Measurements from ENCODE around the gene ABLIM1. TPM values are rescaled to one million over a fixed set of nuclear protein-coding genes. Genes with fewer than 3 reads are reported as not detected.

The ABLIM1 gene
- total RNA-seq, 1 donor from 2014 or later = 35.8 TPM

- Mint-ChIP-seq H3K9me3 (no peaks in the 10 kb centered on the region), H3K36me3 (ENCODE audit: low read depth) (peaks cover 19% of the 10 kb centered on the region), H3K27me3 (ENCODE audit: low read depth) (no peaks in the 10 kb centered on the region), H3K4me1 (peaks cover 58% of the 10 kb centered on the region), H3K4me3 (no peak overlapping the region), H3K27ac (ENCODE audit: unreplicated experiment) (no peak overlapping the region)
- TF ChIP-seq CTCF (conservative IDR thresholded peaks at IDR 0.05) = no peak
- DNase-seq (ENCODE audit: low read depth, low spot score) = no peak
Observed at GRCh38 chr10:114486938-114487814, 170.9 kb downstream of the ABLIM1 start.

- no peak for DNase-seq (ENCODE audit: low read depth, low spot score)
- no peak overlapping the region for H3K4me3 Mint-ChIP-seq
- TF ChIP-seq CTCF (conservative IDR thresholded peaks at IDR 0.05) = no peak
- peaks cover 50% of the 10 kb centered on the region for H3K4me1 Mint-ChIP-seq
- no peaks in the 10 kb centered on the region for H3K27me3 Mint-ChIP-seq (ENCODE audit: low read depth)
- H3K9me3 Mint-ChIP-seq = no peaks in the 10 kb centered on the region
- H3K36me3 Mint-ChIP-seq (ENCODE audit: low read depth) = peaks cover 19% of the 10 kb centered on the region
- no peak overlapping the region for H3K27ac Mint-ChIP-seq (ENCODE audit: unreplicated experiment)
Observed at GRCh38 chr10:114485696-114486400, 172.2 kb downstream of the ABLIM1 start.

GRCh38 chr10:114483575-114483974, 174.5 kb downstream of the ABLIM1 start:
- H3K27me3 Mint-ChIP-seq (ENCODE audit: low read depth) = no peaks in the 10 kb centered on the region
- DNase-seq (ENCODE audit: low read depth, low spot score) = no peak
- peaks cover 17% of the 10 kb centered on the region for H3K36me3 Mint-ChIP-seq (ENCODE audit: low read depth)
- H3K4me1 Mint-ChIP-seq = peaks cover 32% of the 10 kb centered on the region
- H3K4me3 Mint-ChIP-seq = no peak overlapping the region
- no peaks in the 10 kb centered on the region for H3K9me3 Mint-ChIP-seq
- no peak overlapping the region for H3K27ac Mint-ChIP-seq (ENCODE audit: unreplicated experiment)
- TF ChIP-seq CTCF (conservative IDR thresholded peaks at IDR 0.05) = no peak

GRCh38 chr10:114482480-114483304, 175.4 kb downstream of the ABLIM1 start:
- peaks cover 17% of the 10 kb centered on the region for H3K36me3 Mint-ChIP-seq (ENCODE audit: low read depth)
- H3K27ac Mint-ChIP-seq (ENCODE audit: unreplicated experiment) = no peak overlapping the region
- no peak for TF ChIP-seq CTCF (conservative IDR thresholded peaks at IDR 0.05)
- H3K4me1 Mint-ChIP-seq = peaks cover 25% of the 10 kb centered on the region
- no peak overlapping the region for H3K4me3 Mint-ChIP-seq
- DNase-seq (ENCODE audit: low read depth, low spot score) = no peak
- no peaks in the 10 kb centered on the region for H3K9me3 Mint-ChIP-seq
- no peaks in the 10 kb centered on the region for H3K27me3 Mint-ChIP-seq (ENCODE audit: low read depth)

- H3K4me1 Mint-ChIP-seq = peaks cover 19% of the 10 kb centered on the region
- H3K9me3 Mint-ChIP-seq = no peaks in the 10 kb centered on the region
- H3K4me3 Mint-ChIP-seq = no peak overlapping the region
- no peaks in the 10 kb centered on the region for H3K27me3 Mint-ChIP-seq (ENCODE audit: low read depth)
- H3K27ac Mint-ChIP-seq (ENCODE audit: unreplicated experiment) = no peak overlapping the region
- no peak for DNase-seq (ENCODE audit: low read depth, low spot score)
- no peak for TF ChIP-seq CTCF (conservative IDR thresholded peaks at IDR 0.05)
- H3K36me3 Mint-ChIP-seq (ENCODE audit: low read depth) = peaks cover 17% of the 10 kb centered on the region
Observed at GRCh38 chr10:114481055-114481454, 177.0 kb downstream of the ABLIM1 start.
